Femur (tissue), 1 donor: ENCODE results near the gene ARL15.

ENCODE experiments used
- DNase-seq: peaks from one replicate; pipeline ENCODE4 v3.0.0-alpha.2; 2017

ARL15 gene

GRCh38 chr5:53926026-53926425 is 384.3 kb downstream of the ARL15 start:
- no peak for DNase-seq

DNA sequence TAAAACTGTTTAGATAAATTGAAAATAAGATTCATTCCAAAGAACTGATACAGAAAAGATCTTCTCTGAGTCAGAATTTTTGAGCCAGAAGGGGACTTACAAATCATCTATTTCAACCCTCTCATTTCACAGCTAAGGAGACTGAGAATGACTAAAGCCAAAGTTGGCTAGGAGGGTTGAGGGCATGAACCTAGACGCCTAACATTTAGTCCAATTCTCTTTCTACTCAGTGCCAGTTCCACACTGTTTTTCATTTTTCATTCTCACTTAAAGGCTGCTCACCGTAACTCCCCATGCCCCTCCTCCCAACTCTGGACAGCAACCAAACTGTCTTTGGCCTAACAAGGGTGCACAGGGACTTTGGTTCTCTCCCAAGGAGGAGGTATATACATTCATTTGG is 386.0 kb downstream of the ARL15 start:
- no peak for DNase-seq

GRCh38 chr5:53923961-53924360 is 386.4 kb downstream of the ARL15 start:
- DNase-seq, result no peak

DNA sequence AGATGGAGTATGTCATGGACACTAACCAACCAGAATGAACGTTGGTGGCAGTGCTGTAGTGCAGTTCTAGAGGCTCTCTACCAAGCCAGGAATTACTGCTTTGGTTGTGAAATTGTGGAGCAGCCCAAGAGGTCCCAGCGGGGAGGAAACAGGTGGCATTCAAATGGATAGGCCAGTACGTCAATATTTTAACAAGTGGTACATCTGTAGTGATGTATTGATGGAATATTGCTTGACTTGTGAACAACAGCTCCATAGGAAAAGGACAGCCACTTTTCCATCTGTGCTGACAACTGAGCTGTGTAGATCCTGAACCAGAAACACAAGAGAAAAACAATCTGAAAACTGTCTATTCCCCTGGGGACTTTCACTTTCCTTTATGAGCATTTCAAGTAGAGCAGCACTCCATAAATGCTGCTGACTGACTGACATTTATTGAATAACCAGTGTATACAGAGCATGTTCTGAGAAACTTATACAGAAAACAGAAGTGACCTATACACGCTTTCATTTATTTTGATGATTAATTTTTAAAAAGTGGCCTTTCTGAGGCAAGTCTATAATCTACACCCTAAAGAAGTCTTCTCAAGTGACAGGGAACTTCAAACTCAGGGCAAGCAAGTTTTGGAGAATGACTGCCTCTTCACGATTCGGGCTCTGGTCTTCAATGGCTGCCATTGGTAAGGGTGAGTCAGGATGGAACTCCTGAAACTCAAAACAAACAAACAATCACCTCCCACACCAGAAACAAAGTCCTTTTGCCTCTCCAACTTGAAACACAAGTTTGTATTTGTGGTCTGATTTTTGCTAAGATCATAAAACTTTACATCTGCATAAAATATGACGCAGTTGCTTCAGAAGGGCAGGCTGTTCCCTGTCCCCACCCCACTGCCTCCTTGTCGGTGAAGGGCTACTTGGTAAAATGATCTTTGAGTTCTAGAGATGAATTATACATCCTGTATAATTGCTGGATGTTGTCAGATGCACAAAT is 387.6 kb downstream of the ARL15 start:
- no peak for DNase-seq

GRCh38 chr5:53917826-53918225 is 392.5 kb downstream of the ARL15 start:
- DNase-seq, result no peak

DNA sequence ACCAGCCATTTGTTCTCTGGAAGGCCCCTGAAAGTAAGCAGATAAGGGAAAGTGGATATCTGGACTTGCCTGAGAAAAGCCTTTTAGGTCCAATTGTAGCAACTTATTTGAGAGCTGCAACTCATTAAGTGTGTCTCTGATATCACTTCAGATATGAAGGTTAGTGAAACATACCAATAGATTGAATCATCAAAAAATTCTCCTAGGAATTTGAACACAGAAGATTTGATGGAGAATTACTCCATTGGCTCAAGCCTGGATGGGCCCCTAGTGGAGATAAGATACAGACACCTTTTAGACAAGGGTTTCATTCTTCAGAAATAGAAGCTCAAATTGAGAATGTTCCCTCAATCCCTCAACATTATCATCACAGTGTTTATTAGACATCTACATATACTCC is 393.3 kb downstream of the ARL15 start:
- DNase-seq, result no peak

DNA sequence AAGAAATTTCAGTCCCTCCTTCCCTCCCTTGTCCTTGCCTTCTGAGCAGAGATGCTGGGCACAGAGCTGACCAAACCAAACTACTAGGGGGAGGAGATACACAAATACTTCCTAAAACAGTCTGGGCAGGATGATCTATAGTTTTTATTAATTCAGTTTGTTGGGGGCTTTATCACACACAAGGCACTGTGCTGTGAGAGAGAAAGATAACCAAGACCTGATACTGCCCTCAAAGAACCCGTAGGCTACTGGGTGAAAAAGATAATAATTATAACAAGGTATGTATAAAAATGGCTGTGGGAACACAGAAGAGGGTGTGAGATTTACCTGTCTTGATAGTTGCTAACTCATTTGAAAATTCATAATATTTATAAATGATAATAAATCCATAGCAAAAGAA is 395.3 kb downstream of the ARL15 start:
- DNase-seq, result no peak

- DNase-seq, result no peak
Measured at GRCh38 chr5:53913941-53914340, 396.4 kb downstream of the ARL15 start.

GRCh38 chr5:53908757-53909156 is 401.6 kb downstream of the ARL15 start:
- no peak for DNase-seq

- DNase-seq, result no peak
Measured at GRCh38 chr5:53907827-53908226, 402.5 kb downstream of the ARL15 start.

DNA sequence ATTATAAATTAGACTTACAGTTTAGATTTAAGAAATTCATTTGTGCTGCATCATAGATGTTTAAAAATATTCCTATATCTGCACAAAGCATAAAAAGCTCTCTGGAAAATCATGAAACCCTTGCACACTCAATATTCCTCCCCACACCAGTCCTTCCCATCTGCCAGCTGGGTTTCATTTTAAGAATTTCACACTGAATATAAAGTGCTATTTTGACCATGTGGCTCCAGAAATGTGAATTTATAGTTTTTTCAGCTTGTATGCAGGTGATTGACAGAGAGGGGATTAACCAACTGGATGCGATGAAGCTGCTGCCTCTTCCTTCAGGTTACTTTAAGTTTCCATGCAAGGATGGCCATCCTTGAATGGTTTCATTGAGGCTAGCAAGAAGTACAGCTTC is 403.6 kb downstream of the ARL15 start:
- no peak for DNase-seq

DNA sequence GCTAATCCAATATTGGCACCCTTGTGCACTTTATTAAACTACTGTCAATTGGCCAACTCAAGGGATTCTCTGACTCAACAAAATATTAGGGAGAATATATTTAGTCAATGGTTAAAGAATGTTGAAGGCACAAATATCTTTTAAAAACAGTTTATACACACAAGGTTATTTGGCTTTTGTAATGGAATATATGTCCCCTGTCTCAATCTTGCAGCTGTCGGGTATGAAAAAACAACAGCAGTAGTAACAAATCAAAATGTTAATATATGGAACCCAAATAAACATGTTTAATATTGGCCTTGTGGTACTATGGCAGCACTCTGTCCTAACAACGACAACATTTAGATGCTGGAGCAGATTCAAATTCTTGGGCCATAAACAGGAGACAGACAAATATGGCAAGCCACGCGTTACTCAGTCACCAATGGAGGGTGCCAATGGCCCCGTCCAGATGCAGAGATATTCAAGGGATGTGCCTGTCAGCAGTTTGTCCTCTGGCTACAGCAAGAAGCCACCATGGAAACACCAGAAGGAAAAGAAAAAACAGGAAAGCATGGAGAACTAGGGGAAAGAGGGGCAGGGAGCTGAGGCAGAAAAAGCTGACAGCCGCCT is 408.0 kb downstream of the ARL15 start:
- DNase-seq, result peak; percentile 31

- no peak for DNase-seq
Measured at GRCh38 chr5:53900677-53901076, 409.7 kb downstream of the ARL15 start.

DNA sequence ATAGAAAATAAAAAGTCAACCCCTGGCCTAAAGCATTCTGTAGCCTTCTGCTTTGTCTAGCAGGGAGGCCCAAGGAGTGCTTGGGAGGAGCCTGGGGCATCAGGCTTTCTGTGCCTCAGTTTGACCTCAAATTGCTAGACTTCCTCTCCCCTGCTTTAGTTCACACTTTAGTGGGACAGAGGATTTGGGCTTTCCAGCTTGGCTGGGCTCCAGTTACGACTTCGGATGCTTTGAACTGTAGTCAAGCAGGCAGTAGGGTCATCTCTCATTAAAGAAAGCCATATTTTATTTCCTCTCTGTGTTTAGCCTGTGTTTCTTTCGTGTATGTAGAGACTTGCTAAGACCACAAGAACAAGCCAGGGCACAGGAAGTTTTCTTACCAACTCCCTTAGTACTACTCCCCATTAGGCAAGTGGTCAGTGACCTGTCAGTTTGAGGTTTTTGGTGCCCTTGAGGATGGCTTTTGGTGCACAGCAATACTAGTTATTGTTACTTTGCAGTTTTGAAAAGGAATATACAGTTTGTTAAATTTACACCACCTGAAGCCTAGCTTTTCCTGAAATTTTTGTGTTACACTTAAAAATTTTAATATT is 415.2 kb downstream of the ARL15 start:
- DNase-seq, result no peak

DNA sequence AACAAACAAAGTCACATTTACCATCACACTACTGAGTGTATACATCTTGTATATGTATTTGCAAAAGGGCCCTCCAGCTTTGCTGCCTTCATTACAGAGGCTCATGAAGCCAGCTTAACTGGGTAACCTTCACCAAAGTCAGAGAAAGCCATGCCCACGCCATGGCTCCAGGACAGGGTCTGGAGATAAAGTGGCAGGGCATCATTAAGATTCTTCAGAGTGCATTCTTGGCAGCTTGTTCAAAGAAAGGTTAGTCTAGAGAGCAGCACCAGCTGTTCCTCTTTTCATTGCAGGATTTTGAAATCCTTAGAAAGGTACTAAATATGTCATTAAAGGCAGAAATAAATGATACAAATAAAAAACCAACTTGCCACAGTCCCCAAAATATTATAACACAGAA is 416.7 kb downstream of the ARL15 start:
- DNase-seq, result no peak

- no peak for DNase-seq
Measured at GRCh38 chr5:53892224-53892623, 418.1 kb downstream of the ARL15 start.

DNA sequence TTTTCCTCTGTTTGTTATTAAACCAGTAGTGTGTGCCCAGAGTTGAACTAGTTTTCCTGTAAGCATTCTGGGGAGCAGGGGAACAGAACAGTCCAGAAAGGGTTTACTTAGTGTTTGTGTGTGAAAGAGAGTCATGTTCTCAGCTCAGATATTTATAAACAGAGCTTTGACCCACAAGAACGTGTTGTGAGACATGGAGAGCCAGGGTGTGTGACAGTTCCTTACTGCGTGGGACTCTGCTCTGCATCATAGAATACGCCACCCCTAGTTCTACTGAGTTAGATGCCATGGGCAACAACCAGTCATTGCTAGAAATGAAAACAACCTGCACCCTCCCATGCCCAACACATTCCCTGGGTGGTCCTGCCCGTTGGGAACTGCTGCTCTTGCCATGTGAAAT is 419.2 kb downstream of the ARL15 start:
- no peak for DNase-seq

DNA sequence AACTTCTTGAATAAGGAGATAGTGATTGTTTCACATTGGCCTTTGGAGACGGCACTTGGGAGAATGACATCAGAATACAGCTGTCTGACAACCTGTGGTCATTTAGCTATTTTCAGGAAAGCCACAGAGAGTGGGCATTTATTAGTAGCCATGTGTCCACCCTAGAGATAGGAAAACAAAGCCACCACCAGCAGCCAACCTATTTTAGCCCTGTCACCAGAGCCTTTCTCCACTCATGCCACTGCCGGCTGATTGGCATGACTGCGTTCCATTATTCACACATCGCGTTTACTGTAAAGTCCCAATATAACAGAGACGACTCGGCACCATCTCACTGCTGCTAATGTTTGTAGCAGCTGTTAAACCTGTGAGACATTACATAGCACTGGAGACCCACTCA is 419.9 kb downstream of the ARL15 start:
- DNase-seq, result no peak

GRCh38 chr5:53884844-53885243 is 425.5 kb downstream of the ARL15 start:
- DNase-seq, result no peak

- DNase-seq, result no peak
Measured at GRCh38 chr5:53884417-53884816, 426.0 kb downstream of the ARL15 start.

DNA sequence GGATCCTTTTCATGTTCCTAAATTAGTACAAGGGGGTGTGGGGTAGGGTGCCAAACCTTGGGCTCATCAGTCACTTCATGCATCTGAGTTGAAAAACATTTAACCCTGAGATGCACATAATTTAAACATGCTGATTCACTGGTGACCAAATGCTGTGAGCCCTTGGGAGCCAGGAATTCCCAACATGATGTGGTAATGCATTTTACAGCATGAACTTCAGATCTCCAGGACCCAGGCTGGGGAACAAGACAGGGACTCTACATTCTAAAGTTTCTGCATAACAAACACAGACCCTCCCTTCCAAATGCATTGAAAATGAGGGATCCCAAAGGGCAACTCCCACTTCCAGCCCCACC is 427.7 kb downstream of the ARL15 start:
- no peak for DNase-seq

- DNase-seq, result no peak
Measured at GRCh38 chr5:53882006-53882675, 428.2 kb downstream of the ARL15 start.

GRCh38 chr5:53879708-53880323 is 430.6 kb downstream of the ARL15 start:
- no peak for DNase-seq
